ENCODE data around the gene IFRD1.

GRCh38 chr7:112428715-112429114 is 21.5 kb upstream of the IFRD1 start:
- no peak for TF ChIP-seq TOX (CRISPR knock-in tag; IDR thresholded peaks at IDR 0.05; ENCODE audit: borderline replicate concordance)
- TF ChIP-seq CSDC2 (CRISPR knock-in tag; IDR thresholded peaks at IDR 0.05), result no peak
- no peak for TF ChIP-seq PATZ1 (CRISPR knock-in tag; IDR thresholded peaks at IDR 0.05; ENCODE audit: borderline replicate concordance)
- no peak for TF ChIP-seq ZNF8 (CRISPR knock-in tag; IDR thresholded peaks at IDR 0.05)
- no peak for TF ChIP-seq ISL1 (CRISPR knock-in tag; IDR thresholded peaks at IDR 0.05)
- no peak for TF ChIP-seq GLIS3 (CRISPR knock-in tag; IDR thresholded peaks at IDR 0.05)
- no peak for TF ChIP-seq ZFP30 (CRISPR knock-in tag; IDR thresholded peaks at IDR 0.05)
- no peak for TF ChIP-seq RARB (CRISPR knock-in tag; IDR thresholded peaks at IDR 0.05)
- no peak for TF ChIP-seq ZNF565 (CRISPR knock-in tag; conservative IDR thresholded peaks at IDR 0.05; ENCODE audit: low read depth)
- TF ChIP-seq TCF4 (CRISPR knock-in tag; IDR thresholded peaks at IDR 0.05; ENCODE audit: borderline replicate concordance), result no peak
- no peak for TF ChIP-seq PPARA (CRISPR knock-in tag; IDR thresholded peaks at IDR 0.05; ENCODE audit: borderline replicate concordance)

All from SK-N-SH treated with all-trans-retinoic acid at 6 μM for 48 hours (cell line).